Mesenchymal stem cell (in vitro differentiated cells and primary cell): ENCODE data around the gene SLC12A2.
A peak's percentile ranks its signal among the peaks of the same experiment; 100 is the strongest.

Experiments used
- DNase-seq: peaks from one replicate; pipeline ENCODE4 v3.0.0-alpha.2; 2013
- H2AFZ ChIP-seq: one replicate; pipeline ENCODE4 v1.6.1; 2013; ENCODE audit warnings: low read depth, mild to moderate bottlenecking, control low read depth, inconsistent platforms, low read length, moderate library complexity
- H2AK5ac ChIP-seq: 2 replicates; pipeline ENCODE4 v1.6.1; 2013; ENCODE audit warnings: low read length, moderate library complexity, mild to moderate bottlenecking, inconsistent platforms; ENCODE audit not compliant: severe bottlenecking
- H2BK120ac ChIP-seq: one replicate; pipeline ENCODE4 v1.6.1; 2013; ENCODE audit warnings: low read depth, mild to moderate bottlenecking, inconsistent platforms, low read length, moderate library complexity
- H2BK12ac ChIP-seq, 2 experiments: one replicate each; pipeline ENCODE4 v1.6.1; 2013; ENCODE audit warnings: inconsistent platforms in 2 of 2, low read length in 2 of 2, mild to moderate bottlenecking in 2 of 2, moderate library complexity in 2 of 2, control low read depth in 1 of 2
- H2BK15ac ChIP-seq: one replicate; pipeline ENCODE4 v1.6.1; 2013; ENCODE audit warnings: mild to moderate bottlenecking, low read depth, inconsistent platforms; ENCODE audit not compliant: poor library complexity, severe bottlenecking
- H2BK5ac ChIP-seq: 2 replicates; pipeline ENCODE4 v1.6.1; 2013; ENCODE audit warnings: low read depth, mild to moderate bottlenecking, low read length, control low read depth, inconsistent platforms; ENCODE audit not compliant: poor library complexity, severe bottlenecking
- H3K14ac ChIP-seq, 2 experiments: one replicate each; pipeline ENCODE4 v1.6.1; 2013; ENCODE audit warnings: inconsistent platforms in 2 of 2, low read length in 2 of 2, control low read depth in 1 of 2, mild to moderate bottlenecking in 1 of 2, moderate library complexity in 1 of 2
- H3K18ac ChIP-seq, 2 experiments: one replicate each; pipeline ENCODE4 v1.6.1; 2013; ENCODE audit warnings: inconsistent platforms in 2 of 2, low read length in 2 of 2, control low read depth in 1 of 2, low read depth in 1 of 2, mild to moderate bottlenecking in 1 of 2
- H3K23ac ChIP-seq, 2 experiments: one replicate each; pipeline ENCODE4 v1.6.1; 2013; ENCODE audit warnings: inconsistent platforms in 2 of 2, low read length in 2 of 2, mild to moderate bottlenecking in 2 of 2, moderate library complexity in 2 of 2, control low read depth in 1 of 2
- H3K27ac ChIP-seq: 2 replicates; pipeline ENCODE4 v1.5.1; 2013; ENCODE audit warnings: mild to moderate bottlenecking, moderate library complexity, low read length, control low read depth, inconsistent platforms; ENCODE audit not compliant: poor library complexity, severe bottlenecking
- H3K27me3 ChIP-seq, 2 experiments: 2 replicates each; pipeline versions ENCODE4 v1.6.1 to v1.7.0; 2013; ENCODE audit warnings: low read length in 2 of 2, mild to moderate bottlenecking in 2 of 2, moderate library complexity in 2 of 2, control low read depth in 1 of 2, inconsistent platforms in 1 of 2; ENCODE audit not compliant: control insufficient read depth in 1 of 2, insufficient read depth in 1 of 2
- H3K36me3 ChIP-seq, 2 experiments: 2 replicates each; pipeline versions ENCODE4 v1.6.1 to v1.7.0; 2013; ENCODE audit warnings: low read length in 2 of 2, control low read depth in 1 of 2, inconsistent platforms in 1 of 2, low read depth in 1 of 2, mild to moderate bottlenecking in 1 of 2; ENCODE audit not compliant: insufficient read depth in 2 of 2, control insufficient read depth in 1 of 2
- H3K4ac ChIP-seq, 2 experiments: one replicate each; pipeline ENCODE4 v1.6.1; 2013; ENCODE audit warnings: inconsistent platforms in 2 of 2, low read length in 2 of 2, mild to moderate bottlenecking in 2 of 2, moderate library complexity in 2 of 2, control low read depth in 1 of 2, low read depth in 1 of 2
- H3K4me1 ChIP-seq: 2 replicates; pipeline ENCODE4 v1.6.1; 2013; ENCODE audit warnings: low read depth, low read length, control low read depth; ENCODE audit not compliant: control insufficient read depth, insufficient read depth
- H3K4me2 ChIP-seq: 2 replicates; pipeline ENCODE4 v1.6.1; 2013; ENCODE audit warnings: low read length, mild to moderate bottlenecking, inconsistent platforms; ENCODE audit not compliant: poor library complexity, severe bottlenecking
- H3K4me3 ChIP-seq, 2 experiments: 2 replicates each; pipeline versions ENCODE4 v1.5.1 to v1.7.0; 2013; ENCODE audit warnings: low read length in 2 of 2, mild to moderate bottlenecking in 2 of 2, control low read depth in 1 of 2, low read depth in 1 of 2; ENCODE audit not compliant: insufficient read depth in 1 of 2
- H3K79me1 ChIP-seq: replicated peaks from 2 replicates; pipeline ENCODE4 v1.6.1; 2013; ENCODE audit warnings: mild to moderate bottlenecking, control low read depth, low read length, inconsistent platforms; ENCODE audit not compliant: poor library complexity, severe bottlenecking
- H3K9ac ChIP-seq: 2 replicates; pipeline ENCODE4 v1.7.0; 2013; ENCODE audit warnings: mild to moderate bottlenecking, low read length, moderate library complexity
- H3K9me3 ChIP-seq: 2 replicates; pipeline ENCODE4 v1.7.0; 2013; ENCODE audit warnings: mild to moderate bottlenecking, low read length; ENCODE audit not compliant: control insufficient read depth
- H4K8ac ChIP-seq: one replicate; pipeline ENCODE4 v1.6.1; 2013; ENCODE audit warnings: inconsistent platforms, mild to moderate bottlenecking, low read length, moderate library complexity
- H4K91ac ChIP-seq: one replicate; pipeline ENCODE4 v1.6.1; 2013; ENCODE audit warnings: mild to moderate bottlenecking, low read length, inconsistent platforms
- WGBS: methylation state at CpG from one replicate; pipeline ENCODE4 v1.1.7; 2013; ENCODE audit warnings: mixed read lengths; 5-methylcytosine and 5-hydroxymethylcytosine counted together

SLC12A2 gene

DNA sequence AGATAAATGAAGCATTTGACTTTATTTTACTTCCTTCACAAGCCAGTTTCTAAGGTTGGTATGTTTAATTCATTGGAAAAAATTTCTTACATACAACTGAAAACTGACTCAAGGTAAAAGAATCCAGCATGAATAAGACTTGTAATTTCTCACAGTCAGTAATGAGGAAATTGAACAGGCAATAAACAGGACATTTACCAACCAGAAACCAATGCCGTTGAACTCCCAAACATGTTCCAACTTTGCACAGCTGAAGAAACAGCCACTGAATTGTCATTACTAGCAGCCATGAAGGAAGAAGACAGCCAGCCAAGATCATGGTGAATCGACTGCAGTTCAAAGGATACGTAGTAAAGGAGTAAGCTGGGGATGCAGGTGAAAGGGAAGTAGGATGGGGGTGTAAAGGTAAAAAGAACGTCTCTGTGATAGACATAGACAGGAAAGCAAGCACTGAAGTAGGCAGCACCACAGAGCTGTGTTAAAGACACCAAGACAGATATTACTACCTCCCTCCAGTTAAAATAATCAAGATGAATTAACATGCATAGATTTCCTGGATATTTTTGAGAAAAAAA, 21.3 kb upstream of the SLC12A2 start:
- Histone ChIP-seq H3K4me2 (no peak overlapping the region), H3K23ac (no peak overlapping the region), H3K79me1 (peaks cover 8% of the 10 kb centered on the region), H3K27me3 (no peaks in the 10 kb centered on the region), H2AFZ (no peak overlapping the region), H3K9me3 (no peaks in the 10 kb centered on the region), H3K27ac (peak overlapping the region; percentile 62), H3K4me3 (no peak overlapping the region), H3K18ac (no peak overlapping the region), H3K36me3 (peaks cover 0 to 15% of the 10 kb centered on the region in 2 experiments), H2AK5ac (no peak overlapping the region), H4K91ac (no peak overlapping the region), H4K8ac (no peak overlapping the region), H2BK12ac (no peak overlapping the region), H3K4me1 (peaks cover 2% of the 10 kb centered on the region), H3K4ac (no peak overlapping the region), H3K14ac (no peak overlapping the region), H2BK5ac (no peak overlapping the region), H3K9ac (no peak overlapping the region), H2BK120ac (no peak overlapping the region), H2BK15ac (no peak overlapping the region)
- 61% methylated on average over 3 of the region's 4 CpGs for WGBS
- DNase-seq: peak; percentile 34

DNA sequence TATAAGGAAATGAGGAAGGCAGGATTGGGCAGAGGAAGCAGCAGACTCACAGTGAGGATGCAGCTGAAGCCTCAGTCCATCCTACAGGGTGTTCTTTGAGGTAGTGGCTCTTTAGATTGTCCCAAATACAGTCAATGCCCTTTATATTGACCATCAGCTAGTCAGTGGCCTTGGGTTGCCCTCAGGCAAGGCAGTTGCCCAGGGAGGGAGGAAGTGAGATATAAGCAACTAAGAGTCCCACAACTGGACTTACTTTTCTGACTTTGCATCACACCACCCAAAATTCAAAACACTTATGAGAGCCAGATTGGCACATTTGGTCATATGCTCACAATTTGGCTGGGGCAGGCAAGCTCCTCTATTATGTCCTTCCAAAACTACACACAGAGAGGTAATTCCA, 9.4 kb upstream of the SLC12A2 start:
- H2BK120ac ChIP-seq: no peak overlapping the region
- H2BK15ac ChIP-seq: no peak overlapping the region
- no peaks in the 10 kb centered on the region for H3K27me3 ChIP-seq
- no peak overlapping the region for H3K27ac ChIP-seq
- H3K4me1 ChIP-seq: no peaks in the 10 kb centered on the region
- no peaks in the 10 kb centered on the region for H3K9me3 ChIP-seq
- peaks cover 5% of the 10 kb centered on the region for H3K79me1 ChIP-seq
- no peak overlapping the region for H4K8ac ChIP-seq
- peaks cover 0 to 14% of the 10 kb centered on the region in 2 experiments for H3K36me3 ChIP-seq
- no peak overlapping the region for H3K4me3 ChIP-seq
- H4K91ac ChIP-seq: no peak overlapping the region
- H3K23ac ChIP-seq: no peak overlapping the region
- no peak overlapping the region for H3K9ac ChIP-seq
- no peak overlapping the region for H3K4ac ChIP-seq
- H3K4me2 ChIP-seq: no peak overlapping the region
- no peak overlapping the region for H2AFZ ChIP-seq
- DNase-seq: no peak
- no peak overlapping the region for H2BK12ac ChIP-seq
- H3K18ac ChIP-seq: no peak overlapping the region
- H2AK5ac ChIP-seq: no peak overlapping the region
- no peak overlapping the region for H2BK5ac ChIP-seq
- no peak overlapping the region for H3K14ac ChIP-seq

DNA sequence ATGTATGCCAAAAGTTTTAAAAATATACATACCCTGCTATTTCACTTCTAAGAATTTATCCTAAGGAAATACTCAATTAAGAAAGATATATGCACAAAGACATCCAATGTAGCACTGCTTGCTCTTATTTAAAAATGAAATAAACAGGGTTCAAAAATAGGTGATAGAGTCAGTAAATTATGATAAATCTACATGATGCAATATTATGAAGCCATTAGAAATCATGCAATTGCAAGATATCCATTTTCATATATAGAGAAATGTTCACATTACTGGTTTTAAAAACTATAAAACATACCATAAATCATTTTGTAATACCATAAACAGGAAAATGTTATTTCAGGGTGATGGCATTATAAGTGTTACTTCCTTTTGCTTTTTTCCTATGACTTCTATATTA, 8.6 kb upstream of the SLC12A2 start:
- no peak overlapping the region for H4K8ac ChIP-seq
- DNase-seq: no peak
- H2BK12ac ChIP-seq: no peak overlapping the region
- H2AK5ac ChIP-seq: no peak overlapping the region
- H3K4me1 ChIP-seq: no peaks in the 10 kb centered on the region
- no peak overlapping the region for H2BK15ac ChIP-seq
- H3K4me2 ChIP-seq: no peak overlapping the region
- no peak overlapping the region for H3K14ac ChIP-seq
- peaks cover 0 to 14% of the 10 kb centered on the region in 2 experiments for H3K36me3 ChIP-seq
- H3K9me3 ChIP-seq: no peaks in the 10 kb centered on the region
- no peak overlapping the region for H3K23ac ChIP-seq
- H3K27me3 ChIP-seq: no peaks in the 10 kb centered on the region
- H4K91ac ChIP-seq: no peak overlapping the region
- H3K27ac ChIP-seq: no peak overlapping the region
- H3K9ac ChIP-seq: no peak overlapping the region
- no peak overlapping the region for H2BK5ac ChIP-seq
- no peak overlapping the region for H2BK120ac ChIP-seq
- no peak overlapping the region for H2AFZ ChIP-seq
- no peak overlapping the region for H3K4ac ChIP-seq
- no peak overlapping the region for H3K18ac ChIP-seq
- H3K4me3 ChIP-seq: no peak overlapping the region
- peaks cover 7% of the 10 kb centered on the region for H3K79me1 ChIP-seq

DNA sequence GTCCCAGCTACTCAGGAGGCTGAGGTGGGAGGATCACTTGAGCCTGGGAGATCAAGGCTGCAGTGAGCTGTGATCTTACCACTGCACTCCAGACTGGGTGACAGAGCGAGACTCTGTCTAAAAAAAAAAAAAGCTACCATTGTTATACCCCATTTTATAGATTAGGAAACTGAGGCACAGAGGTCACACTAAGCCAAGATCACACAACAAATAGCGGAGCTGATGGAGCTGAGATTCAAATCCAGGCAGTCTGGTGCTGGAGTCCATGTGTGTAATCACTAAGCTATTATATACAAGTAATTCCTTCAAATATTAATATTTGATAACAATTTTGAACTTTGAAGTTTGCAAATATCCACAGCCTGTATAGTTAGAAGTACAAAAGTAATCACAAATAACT, 6.0 kb upstream of the SLC12A2 start:
- H4K91ac ChIP-seq: no peak overlapping the region
- H3K9me3 ChIP-seq: no peaks in the 10 kb centered on the region
- H3K9ac ChIP-seq: no peak overlapping the region
- no peak overlapping the region for H2BK15ac ChIP-seq
- no peak overlapping the region for H3K4me3 ChIP-seq
- no peak overlapping the region for H3K4ac ChIP-seq
- no peak overlapping the region for H3K27ac ChIP-seq
- H3K4me1 ChIP-seq: peaks cover 3% of the 10 kb centered on the region
- no peak overlapping the region for H3K18ac ChIP-seq
- H3K27me3 ChIP-seq: no peaks in the 10 kb centered on the region
- H2AK5ac ChIP-seq: no peak overlapping the region
- no peak overlapping the region for H4K8ac ChIP-seq
- whole genome bisulfite sequencing: 100% methylated on average over 1 of the region's 2 CpGs
- no peak overlapping the region for H2BK12ac ChIP-seq
- DNase-seq: no peak
- H3K79me1 ChIP-seq: peaks cover 11% of the 10 kb centered on the region
- H2BK5ac ChIP-seq: no peak overlapping the region
- no peak overlapping the region for H3K4me2 ChIP-seq
- no peak overlapping the region for H3K14ac ChIP-seq
- H3K36me3 ChIP-seq: peaks cover 0 to 16% of the 10 kb centered on the region in 2 experiments
- H2BK120ac ChIP-seq: no peak overlapping the region
- H2AFZ ChIP-seq: no peak overlapping the region
- no peak overlapping the region for H3K23ac ChIP-seq
